RPMI8226 (cell line): ENCODE measurements around the gene ALPP.
A peak's percentile ranks its signal among the peaks of the same experiment; 100 is the strongest.
"Not testable (repeated sequence)": the region's sequence is repeated elsewhere in the genome, so short reads cannot be mapped to it uniquely, and the experiment has no call there.

ENCODE experiments used
- DNase-seq: peaks from one replicate; pipeline ENCODE4 v3.0.0-alpha.2; 2015

ALPP gene

GRCh38 chr2:232382331-232383225 lies 4.0 kb downstream of the ALPP start:
- no peak for DNase-seq

- no peak for DNase-seq
These were observed 5.9 kb downstream of the ALPP start for GRCh38 chr2:232384466-232384865.

GRCh38 chr2:232385058-232385457 lies 6.5 kb downstream of the ALPP start:
- not testable (repeated sequence) for DNase-seq

- peak; percentile 32 for DNase-seq
These were observed 7.3 kb downstream of the ALPP start for GRCh38 chr2:232385660-232386489.

- no peak for DNase-seq
These were observed 7.9 kb downstream of the ALPP start for GRCh38 chr2:232386490-232386739.

GRCh38 chr2:232386740-232387450 lies 8.3 kb downstream of the ALPP start:
- no peak for DNase-seq

- DNase-seq = no peak
These were observed 9.1 kb downstream of the ALPP start for GRCh38 chr2:232387451-232388171.

GRCh38 chr2:232388324-232388891 lies 9.9 kb downstream of the ALPP start:
- no peak for DNase-seq

GRCh38 chr2:232389327-232389726 lies 10.8 kb downstream of the ALPP start:
- DNase-seq = no peak

- no peak for DNase-seq
These were observed 12.1 kb downstream of the ALPP start for GRCh38 chr2:232390661-232391060.

GRCh38 chr2:232393556-232393955 lies 15.0 kb downstream of the ALPP start:
- no peak for DNase-seq

GRCh38 chr2:232394431-232394830 lies 15.9 kb downstream of the ALPP start:
- DNase-seq = not testable (repeated sequence)

- DNase-seq = no peak
These were observed 17.0 kb downstream of the ALPP start for GRCh38 chr2:232395586-232395985.

GRCh38 chr2:232396683-232397082 lies 18.1 kb downstream of the ALPP start:
- no peak for DNase-seq

- DNase-seq = peak; percentile 29
These were observed 19.9 kb downstream of the ALPP start for GRCh38 chr2:232398293-232399034.

GRCh38 chr2:232400256-232401015 lies 21.9 kb downstream of the ALPP start:
- DNase-seq = peak; percentile 19

GRCh38 chr2:232402518-232402917 lies 24.0 kb downstream of the ALPP start:
- no peak for DNase-seq

- DNase-seq = no peak
These were observed 27.5 kb downstream of the ALPP start for GRCh38 chr2:232405943-232406510.

- DNase-seq = no peak
These were observed 28.2 kb downstream of the ALPP start, which contains the start of gene ALPG for GRCh38 chr2:232406556-232407310. TSS of gene ALPG (plus strand) at chr2:232406844. CDS start at chr2:232406895, 51 bp downstream.
